SIG-M5 (cell line): Measurements from ENCODE around the gene GFRA4.

Experiments used
- DNase-seq: peaks from one replicate; lab custom pipeline; 2025; lab: John Stamatoyannopoulos, UW

The GFRA4 gene

GRCh38 chr20:3694864-3695263 lies 31.7 kb upstream of the GFRA4 start:
- no peak for DNase-seq

- no peak for DNase-seq
Measured at GRCh38 chr20:3693376-3693775, 30.2 kb upstream of the GFRA4 start.

- no peak for DNase-seq
Measured at GRCh38 chr20:3692706-3693294, 29.6 kb upstream of the GFRA4 start.

- DNase-seq: no peak
Measured at GRCh38 chr20:3691897-3692296, 28.7 kb upstream of the GFRA4 start.

- DNase-seq: no peak
Measured at GRCh38 chr20:3691306-3691705, 28.1 kb upstream of the GFRA4 start.

GRCh38 chr20:3690413-3690812 lies 27.2 kb upstream of the GFRA4 start:
- no peak for DNase-seq

GRCh38 chr20:3689978-3690377 lies 26.8 kb upstream of the GFRA4 start:
- no peak for DNase-seq

- DNase-seq: no peak
Measured at GRCh38 chr20:3687655-3688054, 24.5 kb upstream of the GFRA4 start.

GRCh38 chr20:3686867-3687321 lies 23.7 kb upstream of the GFRA4 start:
- DNase-seq: no peak

- DNase-seq: no peak
Measured at GRCh38 chr20:3686421-3686820, 23.2 kb upstream of the GFRA4 start.

- no peak for DNase-seq
Measured at GRCh38 chr20:3685341-3685740, 22.1 kb upstream of the GFRA4 start.

GRCh38 chr20:3681931-3682781 lies 19.0 kb upstream of the GFRA4 start, which contains the start of gene ADAM33:
Gene ADAM33, minus strand, starts transcription at chr20:3682010. Its CDS starts 6 bp downstream, at chr20:3682004.
- no peak for DNase-seq

- no peak for DNase-seq
Measured at GRCh38 chr20:3681352-3681930, 18.2 kb upstream of the GFRA4 start.

GRCh38 chr20:3680701-3681351 lies 17.6 kb upstream of the GFRA4 start:
- DNase-seq: no peak

- no peak for DNase-seq
Measured at GRCh38 chr20:3679749-3680700, 16.8 kb upstream of the GFRA4 start.

- DNase-seq: no peak
Measured at GRCh38 chr20:3678856-3679720, 15.9 kb upstream of the GFRA4 start.

GRCh38 chr20:3678198-3678597 lies 15.0 kb upstream of the GFRA4 start:
- no peak for DNase-seq

GRCh38 chr20:3677733-3678132 lies 14.5 kb upstream of the GFRA4 start:
- no peak for DNase-seq

GRCh38 chr20:3674995-3675900 lies 12.0 kb upstream of the GFRA4 start:
- no peak for DNase-seq
